ENCODE data around the gene GRIK4. TPM values are rescaled to one million over a fixed set of nuclear protein-coding genes. Genes with fewer than 3 reads are reported as not detected.

Gene GRIK4
- total and polyA plus RNA-seq, 12 donors: 0.33 to 4.8 (median 3.0) TPM

DNA sequence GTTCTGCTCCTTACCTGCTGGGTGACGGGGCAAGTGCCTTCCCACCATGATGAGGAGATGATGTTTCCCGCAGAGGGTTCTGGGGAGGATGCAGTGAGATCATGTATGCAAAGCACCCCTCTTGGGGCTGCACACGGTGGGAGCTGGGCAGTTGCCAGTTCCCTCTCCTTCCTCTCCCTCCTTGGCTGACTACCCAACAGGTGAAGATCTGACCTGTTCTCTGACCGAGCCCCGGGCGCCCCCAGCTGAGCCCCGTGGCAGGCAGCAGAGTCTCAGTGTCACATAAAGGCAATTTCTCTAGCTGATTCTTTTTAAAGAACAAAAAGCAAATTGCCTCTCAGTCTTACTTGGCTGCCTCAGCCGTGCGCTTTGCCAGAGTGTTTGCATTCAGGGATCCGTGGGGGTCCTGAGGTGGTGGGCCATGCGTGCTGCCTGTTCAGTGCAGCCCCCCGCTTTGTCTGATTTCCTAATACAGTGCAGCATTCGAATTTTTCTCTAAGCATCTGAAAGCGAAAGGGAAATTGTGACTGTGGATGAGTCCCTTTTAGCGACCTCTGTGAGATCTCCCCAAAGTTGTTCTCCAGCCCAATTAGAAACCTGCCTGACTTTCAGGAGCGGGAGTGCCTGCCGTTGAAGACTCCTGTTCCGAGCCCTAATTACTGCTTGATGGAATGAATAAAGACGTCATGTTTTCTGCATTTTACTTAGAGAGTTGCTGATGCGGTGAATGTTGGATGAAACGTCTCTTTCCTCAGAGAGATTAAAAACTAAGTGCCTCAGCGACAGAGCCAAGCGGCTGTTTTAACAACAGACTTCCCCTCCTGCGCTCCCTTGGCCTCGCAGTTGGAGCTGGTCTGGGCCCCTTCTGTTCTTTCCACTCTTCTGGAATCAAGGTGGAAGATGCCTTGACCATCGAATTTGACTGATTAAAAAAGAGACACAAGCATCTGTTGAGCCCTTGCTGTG lies 86.0 kb downstream of the GRIK4 start:
- H3K27me3 ChIP-seq: no peaks in the 10 kb centered on the region
- no peak overlapping the region for H3K27ac ChIP-seq
- no peak for DNase-seq
- H3K36me3 ChIP-seq (replicated peaks in 1 of 2): no peaks in the 10 kb centered on the region
- peaks cover 0 to 7% of the 10 kb centered on the region in 2 donors for H3K4me1 ChIP-seq (replicated peaks in 1 of 2)
- TF ChIP-seq POLR2A (IDR thresholded peaks at IDR 0.05): no peak
- TF ChIP-seq, protein P1, sequence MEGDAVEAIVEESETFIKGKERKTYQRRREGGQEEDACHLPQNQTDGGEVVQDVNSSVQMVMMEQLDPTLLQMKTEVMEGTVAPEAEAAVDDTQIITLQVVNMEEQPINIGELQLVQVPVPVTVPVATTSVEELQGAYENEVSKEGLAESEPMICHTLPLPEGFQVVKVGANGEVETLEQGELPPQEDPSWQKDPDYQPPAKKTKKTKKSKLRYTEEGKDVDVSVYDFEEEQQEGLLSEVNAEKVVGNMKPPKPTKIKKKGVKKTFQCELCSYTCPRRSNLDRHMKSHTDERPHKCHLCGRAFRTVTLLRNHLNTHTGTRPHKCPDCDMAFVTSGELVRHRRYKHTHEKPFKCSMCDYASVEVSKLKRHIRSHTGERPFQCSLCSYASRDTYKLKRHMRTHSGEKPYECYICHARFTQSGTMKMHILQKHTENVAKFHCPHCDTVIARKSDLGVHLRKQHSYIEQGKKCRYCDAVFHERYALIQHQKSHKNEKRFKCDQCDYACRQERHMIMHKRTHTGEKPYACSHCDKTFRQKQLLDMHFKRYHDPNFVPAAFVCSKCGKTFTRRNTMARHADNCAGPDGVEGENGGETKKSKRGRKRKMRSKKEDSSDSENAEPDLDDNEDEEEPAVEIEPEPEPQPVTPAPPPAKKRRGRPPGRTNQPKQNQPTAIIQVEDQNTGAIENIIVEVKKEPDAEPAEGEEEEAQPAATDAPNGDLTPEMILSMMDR (IDR thresholded peaks at IDR 0.05): no peak
- intact Hi-C loops (cut with DNase I): no loop called here
- WGBS, 4 donors: 76 to 84% (median 78%) methylated on average over 24 to 26 of the region's 26 CpGs
- no peaks in the 10 kb centered on the region for H3K9me3 ChIP-seq (replicated peaks in 1 of 3)
- H3K4me3 ChIP-seq: no peak overlapping the region

DNA sequence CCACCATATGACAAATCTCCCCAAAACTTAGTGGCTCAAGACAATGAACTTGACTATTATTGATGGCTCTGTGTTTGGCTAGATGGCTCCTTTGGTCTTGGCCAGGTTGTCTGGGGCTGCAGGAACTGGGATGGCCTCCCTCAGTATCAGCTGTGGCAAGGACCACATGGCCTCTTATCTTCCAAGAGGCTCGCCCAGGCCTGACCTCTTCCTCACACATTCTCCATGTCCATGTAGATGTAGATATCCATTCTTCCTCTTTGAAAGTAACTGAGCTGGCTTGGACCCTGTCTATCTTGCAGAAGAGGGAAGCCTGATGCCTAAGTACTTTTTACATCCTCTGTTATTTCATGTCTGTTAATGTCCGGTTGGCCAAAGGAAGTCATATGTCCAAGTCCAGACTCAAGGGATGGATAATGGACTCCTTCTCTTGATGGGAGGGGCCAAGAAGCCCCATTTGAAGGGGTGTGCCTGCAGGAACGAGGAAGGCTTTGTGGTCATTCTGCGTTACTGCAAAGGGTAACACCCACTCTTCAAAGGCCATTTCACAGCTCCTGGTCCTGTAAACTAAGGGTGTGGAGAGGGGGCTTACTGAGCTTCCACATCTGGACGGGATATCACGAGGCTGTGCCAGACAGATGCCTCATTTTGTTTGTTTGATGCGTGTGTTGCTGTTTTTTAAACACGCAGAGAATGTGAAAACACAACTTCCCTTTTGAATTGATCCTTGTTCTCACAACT lies 87.1 kb downstream of the GRIK4 start:
- intact Hi-C loops (cut with DNase I): no loop called here
- Histone ChIP-seq H3K4me3 (no peak overlapping the region), H3K9me3 (replicated peaks in 1 of 3) (no peaks in the 10 kb centered on the region), H3K4me1 (replicated peaks in 1 of 2) (peaks cover 0 to 7% of the 10 kb centered on the region in 2 donors), H3K27ac (no peak overlapping the region), H3K27me3 (no peaks in the 10 kb centered on the region), H3K36me3 (replicated peaks in 1 of 2) (no peaks in the 10 kb centered on the region)
- TF ChIP-seq POLR2A (IDR thresholded peaks at IDR 0.05): no peak
- TF ChIP-seq, protein P1 (IDR thresholded peaks at IDR 0.05): no peak
- DNase-seq: no peak
- 84 to 90% (median 87%) methylated on average over 8 of the region's 8 CpGs for WGBS, 4 donors

DNA sequence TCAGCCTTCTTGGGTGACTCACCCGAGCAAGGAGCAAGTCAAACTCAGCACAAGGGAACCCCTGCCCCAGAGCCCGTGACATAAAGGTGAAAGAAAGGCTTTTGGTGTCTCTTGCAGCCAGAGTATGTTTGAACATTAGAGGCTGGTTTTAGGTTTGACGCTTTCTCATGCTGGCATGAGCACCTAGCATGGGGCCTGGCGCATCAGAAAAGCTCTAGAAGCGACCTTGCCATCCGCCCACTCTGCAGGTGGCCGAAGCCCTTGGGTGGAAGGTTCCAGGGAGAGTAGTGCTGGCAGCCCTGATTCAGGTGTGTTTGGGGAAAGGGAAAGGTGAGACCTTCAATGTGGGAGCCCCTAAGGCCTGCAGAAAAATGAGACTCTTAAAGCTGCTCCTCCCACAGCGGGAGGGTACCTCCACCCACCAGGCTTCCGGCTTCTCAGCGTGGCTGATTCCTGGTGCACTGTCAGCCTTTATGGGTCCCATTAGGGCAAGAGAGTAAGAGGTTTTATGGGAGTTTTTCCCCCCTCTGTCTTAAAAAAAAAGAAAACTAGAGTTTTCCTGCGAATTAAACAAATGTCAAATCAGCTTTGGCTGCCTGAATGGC lies 88.4 kb downstream of the GRIK4 start:
- Histone ChIP-seq H3K36me3 (replicated peaks in 1 of 2) (no peaks in the 10 kb centered on the region), H3K9me3 (replicated peaks in 1 of 3) (no peaks in the 10 kb centered on the region), H3K27me3 (no peaks in the 10 kb centered on the region), H3K4me3 (no peak overlapping the region), H3K4me1 (replicated peaks in 1 of 2) (peaks cover 0 to 7% of the 10 kb centered on the region in 2 donors), H3K27ac (no peak overlapping the region)
- DNase-seq: no peak
- intact Hi-C loops (cut with DNase I): no loop called here
- TF ChIP-seq, protein P1 (IDR thresholded peaks at IDR 0.05): no peak
- TF ChIP-seq POLR2A (IDR thresholded peaks at IDR 0.05): no peak
- 90 to 93% (median 92%) methylated on average over 6 to 11 of the region's 11 CpGs for WGBS, 4 donors

DNA sequence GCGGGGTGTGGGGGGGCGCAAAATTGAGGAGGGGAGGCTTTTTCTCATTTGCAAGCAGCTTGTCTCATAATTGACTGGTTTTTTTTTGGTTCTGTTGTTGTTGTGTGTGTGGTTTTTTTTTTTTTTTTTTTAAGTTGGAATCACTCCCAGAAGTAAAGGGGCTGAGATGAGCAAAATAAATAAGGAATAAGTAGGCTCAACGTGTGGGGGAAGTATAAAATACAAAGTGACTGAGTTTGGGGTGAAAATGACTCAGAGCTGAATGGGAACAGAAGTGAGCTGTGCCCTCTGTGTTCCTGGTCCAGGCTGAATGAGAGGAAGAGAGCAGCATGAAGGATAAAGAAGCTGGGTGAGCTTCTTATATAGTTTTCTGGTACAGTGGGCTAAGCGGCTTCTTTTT lies 90.0 kb downstream of the GRIK4 start:
- H3K4me3 ChIP-seq: no peak overlapping the region
- DNase-seq: peak in 1 of 7 donors; percentile 17
- H3K27me3 ChIP-seq: no peaks in the 10 kb centered on the region
- WGBS, 4 donors: 56 to 66% (median 62%) methylated on average over 4 of the region's 4 CpGs
- intact Hi-C loops (cut with DNase I): no loop called here
- no peaks in the 10 kb centered on the region for H3K36me3 ChIP-seq (replicated peaks in 1 of 2)
- peaks cover 0 to 7% of the 10 kb centered on the region in 2 donors for H3K4me1 ChIP-seq (replicated peaks in 1 of 2)
- no peak overlapping the region for H3K27ac ChIP-seq
- H3K9me3 ChIP-seq (replicated peaks in 1 of 3): no peaks in the 10 kb centered on the region
- no peak for TF ChIP-seq POLR2A (IDR thresholded peaks at IDR 0.05)
- TF ChIP-seq, protein P1 (IDR thresholded peaks at IDR 0.05): no peak
